ENCODE data around the gene TDRD7.

TDRD7 gene

GRCh38 chr9:97529363-97530076 is 117.6 kb downstream of the TDRD7 start:
- no peak for DNase-seq

GRCh38 chr9:97531888-97532376 is 120.0 kb downstream of the TDRD7 start:
- no peak for DNase-seq

GRCh38 chr9:97534185-97534584 is 122.3 kb downstream of the TDRD7 start:
- DNase-seq, result no peak

GRCh38 chr9:97534961-97535594 is 123.2 kb downstream of the TDRD7 start:
- no peak for DNase-seq

- DNase-seq, result no peak
Measured at GRCh38 chr9:97535771-97536170, 123.9 kb downstream of the TDRD7 start.

- no peak for DNase-seq
Measured at GRCh38 chr9:97536480-97536879, 124.6 kb downstream of the TDRD7 start.

- no peak for DNase-seq
Measured at GRCh38 chr9:97543561-97543960, 131.7 kb downstream of the TDRD7 start.

GRCh38 chr9:97545486-97545885 is 133.6 kb downstream of the TDRD7 start:
- no peak for DNase-seq

Measured in NK-92 treated with Interleukin-12 subunit alpha and Interleukin-12 subunit beta, amount 100 ng/mL, for 24 hours (cell line).